Measurements from ENCODE around the gene SLC35F3.

DNA sequence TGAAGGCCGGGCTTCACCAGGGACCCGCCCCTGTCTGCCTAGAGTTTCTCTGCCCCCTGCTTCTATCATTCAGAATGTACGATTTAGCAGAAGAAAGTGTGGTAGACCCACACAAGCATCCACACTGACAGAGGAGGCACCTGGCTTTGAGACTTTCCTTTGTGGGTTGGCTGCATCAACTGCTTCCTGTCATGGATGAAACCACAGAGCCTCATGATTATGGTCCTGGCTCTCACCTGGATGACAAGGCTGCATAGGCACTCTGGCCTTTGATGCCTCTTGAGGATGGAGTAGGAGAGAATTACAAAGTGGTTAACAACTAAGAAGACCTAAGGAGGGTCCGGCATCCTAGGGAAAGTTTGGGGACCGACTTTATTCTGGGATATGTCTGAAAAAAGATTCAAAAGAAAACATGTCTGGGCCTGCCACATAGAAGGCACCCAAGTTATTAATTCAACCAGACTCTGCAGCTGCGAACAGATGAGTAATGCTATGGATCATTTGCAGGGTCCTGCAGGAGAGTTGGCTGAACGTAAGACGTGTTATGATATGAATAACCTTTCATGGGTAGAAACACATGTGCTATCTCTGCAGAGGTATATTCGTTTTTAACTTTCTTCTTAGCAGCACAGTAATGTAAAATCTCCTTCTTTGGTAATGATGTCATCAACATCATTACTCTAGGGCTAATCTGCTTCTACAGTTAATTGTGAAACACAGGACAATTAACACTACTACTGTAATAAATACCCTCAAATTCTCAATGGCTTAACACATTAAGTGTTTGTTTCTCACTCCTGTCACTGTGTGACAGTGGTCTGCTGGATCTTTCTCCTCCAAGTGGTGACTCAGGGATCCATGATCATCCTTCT is 136.2 kb downstream of the SLC35F3 start:
- TF ChIP-seq, protein P1, sequence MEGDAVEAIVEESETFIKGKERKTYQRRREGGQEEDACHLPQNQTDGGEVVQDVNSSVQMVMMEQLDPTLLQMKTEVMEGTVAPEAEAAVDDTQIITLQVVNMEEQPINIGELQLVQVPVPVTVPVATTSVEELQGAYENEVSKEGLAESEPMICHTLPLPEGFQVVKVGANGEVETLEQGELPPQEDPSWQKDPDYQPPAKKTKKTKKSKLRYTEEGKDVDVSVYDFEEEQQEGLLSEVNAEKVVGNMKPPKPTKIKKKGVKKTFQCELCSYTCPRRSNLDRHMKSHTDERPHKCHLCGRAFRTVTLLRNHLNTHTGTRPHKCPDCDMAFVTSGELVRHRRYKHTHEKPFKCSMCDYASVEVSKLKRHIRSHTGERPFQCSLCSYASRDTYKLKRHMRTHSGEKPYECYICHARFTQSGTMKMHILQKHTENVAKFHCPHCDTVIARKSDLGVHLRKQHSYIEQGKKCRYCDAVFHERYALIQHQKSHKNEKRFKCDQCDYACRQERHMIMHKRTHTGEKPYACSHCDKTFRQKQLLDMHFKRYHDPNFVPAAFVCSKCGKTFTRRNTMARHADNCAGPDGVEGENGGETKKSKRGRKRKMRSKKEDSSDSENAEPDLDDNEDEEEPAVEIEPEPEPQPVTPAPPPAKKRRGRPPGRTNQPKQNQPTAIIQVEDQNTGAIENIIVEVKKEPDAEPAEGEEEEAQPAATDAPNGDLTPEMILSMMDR (IDR thresholded peaks at IDR 0.05): no peak
- TF ChIP-seq, protein P2, sequence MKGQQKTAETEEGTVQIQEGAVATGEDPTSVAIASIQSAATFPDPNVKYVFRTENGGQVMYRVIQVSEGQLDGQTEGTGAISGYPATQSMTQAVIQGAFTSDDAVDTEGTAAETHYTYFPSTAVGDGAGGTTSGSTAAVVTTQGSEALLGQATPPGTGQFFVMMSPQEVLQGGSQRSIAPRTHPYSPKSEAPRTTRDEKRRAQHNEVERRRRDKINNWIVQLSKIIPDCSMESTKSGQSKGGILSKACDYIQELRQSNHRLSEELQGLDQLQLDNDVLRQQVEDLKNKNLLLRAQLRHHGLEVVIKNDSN (IDR thresholded peaks at IDR 0.05; ENCODE audit: borderline replicate concordance, low read depth): no peak
- TF ChIP-seq RFX5 (IDR thresholded peaks at IDR 0.05; ENCODE audit: low read length) (no peak), EZH2phosphoT487 (IDR thresholded peaks at IDR 0.05; ENCODE audit: borderline replicate concordance, low read depth) (no peak), RXRA (IDR thresholded peaks at IDR 0.05; ENCODE audit: borderline replicate concordance, low read depth) (no peak), POLR2AphosphoS5 (IDR thresholded peaks at IDR 0.05; ENCODE audit: low read depth, low read length) (no peak), FOXM1 (IDR thresholded peaks at IDR 0.05; ENCODE audit: low read depth) (no peak), RAD21 (IDR thresholded peaks at IDR 0.05; ENCODE audit: low read length) (no peak)
- TF ChIP-seq, protein P3, sequence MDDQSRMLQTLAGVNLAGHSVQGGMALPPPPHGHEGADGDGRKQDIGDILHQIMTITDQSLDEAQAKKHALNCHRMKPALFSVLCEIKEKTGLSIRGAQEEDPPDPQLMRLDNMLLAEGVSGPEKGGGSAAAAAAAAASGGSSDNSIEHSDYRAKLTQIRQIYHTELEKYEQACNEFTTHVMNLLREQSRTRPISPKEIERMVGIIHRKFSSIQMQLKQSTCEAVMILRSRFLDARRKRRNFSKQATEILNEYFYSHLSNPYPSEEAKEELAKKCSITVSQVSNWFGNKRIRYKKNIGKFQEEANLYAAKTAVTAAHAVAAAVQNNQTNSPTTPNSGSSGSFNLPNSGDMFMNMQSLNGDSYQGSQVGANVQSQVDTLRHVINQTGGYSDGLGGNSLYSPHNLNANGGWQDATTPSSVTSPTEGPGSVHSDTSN (IDR thresholded peaks at IDR 0.05): no peak

All from SK-N-SH (cell line).